PFSK-1 (cell line): ENCODE measurements around the gene FOXF1.

Experiments used
- POLR2AphosphoS5 ChIP-seq: IDR thresholded peaks from 2 replicates; pipeline ENCODE4 v1.6.1; 2012; ENCODE audit warnings: low read depth, mild to moderate bottlenecking, control low read depth, low read length, moderate library complexity
- REST ChIP-seq, 2 experiments: IDR thresholded peaks; 2 replicates each; pipeline versions ENCODE4 v1.6.1 to v1.8.0; 2011 to 2012; ENCODE audit warnings: low read depth in 2 of 2, low read length in 2 of 2, control low read depth in 1 of 2, inconsistent platforms in 1 of 2, mild to moderate bottlenecking in 1 of 2, moderate library complexity in 1 of 2; ENCODE audit not compliant: insufficient read depth in 1 of 2

GRCh38 chr16:86478779-86479178 is 31.5 kb upstream of the FOXF1 start:
- TF ChIP-seq REST (IDR thresholded peaks at IDR 0.05; ENCODE audit: insufficient read depth in 1 of 2, low read depth in 2 of 2, low read length in 2 of 2) (no peak), POLR2AphosphoS5 (no peak)
